Posterior cingulate gyrus (tissue), 11 donors: Measurements from ENCODE around the gene PRPF38A.

ENCODE experiments used
- DNase-seq, 10 donors: peaks; one replicate each; pipeline versions ENCODE4 v3.0.0 to v3.0.0-alpha.2; 2020 to 2021; ENCODE audit warnings: mixed read lengths in 3 of 10
- intact Hi-C: fragments of 100-400 bp; cut with DNase I; formaldehyde crosslinking; loops from one replicate; pipeline ENCODE4 v1.15.1; 2023

Gene PRPF38A

DNA sequence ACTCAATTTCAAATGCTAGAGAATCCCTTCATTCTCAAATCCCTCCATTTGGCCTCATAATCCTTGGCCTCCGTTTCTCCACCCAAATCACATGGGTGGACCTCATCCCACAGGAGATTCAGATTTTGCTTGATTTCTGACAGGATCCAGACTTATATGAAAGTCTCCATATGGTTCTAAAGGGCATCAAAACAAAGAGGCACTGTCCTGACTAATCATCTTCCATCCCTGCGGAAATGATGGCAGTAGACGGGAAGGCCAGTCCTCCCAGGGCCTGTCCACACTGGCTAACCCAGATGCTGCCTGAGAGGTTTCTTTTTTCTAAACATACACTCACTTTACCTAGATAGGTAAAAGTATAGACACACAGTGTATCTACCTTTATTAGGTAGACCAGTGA lies 19.0 kb upstream of the PRPF38A start:
- DNase-seq: no peak
- intact Hi-C loops: no loop called here

- no peak for DNase-seq
- intact Hi-C loops: no loop called here
Observed at GRCh38 chr1:52386458-52386857, 17.9 kb upstream of the PRPF38A start.

GRCh38 chr1:52393174-52393573 lies 11.2 kb upstream of the PRPF38A start:
- intact Hi-C loops: no loop called here
- DNase-seq: no peak

GRCh38 chr1:52399629-52400028 lies 4.8 kb upstream of the PRPF38A start:
- no peak for DNase-seq
- intact Hi-C loops: loop anchor here (10.0 kb wide), 1 partner anchor 155 kb away; the partner anchor contains the start of gene TUT4

DNA sequence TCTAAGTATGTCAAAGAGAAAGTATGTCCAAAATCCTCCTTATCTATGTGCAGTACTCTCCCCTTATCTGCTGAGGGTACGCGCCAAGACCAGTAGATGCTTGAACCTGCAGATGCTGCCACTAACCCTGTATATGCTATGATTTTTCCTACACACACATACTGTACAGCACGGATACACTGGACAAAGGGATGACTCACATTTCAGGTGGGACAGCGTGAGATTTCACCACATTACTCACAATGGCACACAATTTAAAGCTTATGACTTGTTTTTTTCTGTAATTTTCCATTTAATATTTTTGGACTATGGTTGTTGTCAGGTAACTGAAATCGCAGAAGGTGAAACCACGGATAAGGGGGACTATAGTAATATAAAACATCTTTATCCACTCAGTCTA lies 4.3 kb upstream of the PRPF38A start:
- DNase-seq: no peak
- intact Hi-C loops: loop anchor here (10.0 kb wide), 1 partner anchor 155 kb away; the partner anchor contains the start of gene TUT4

GRCh38 chr1:52402860-52403240 lies 1.6 kb upstream of the PRPF38A start:
- DNase-seq: no peak
- intact Hi-C loops: loop anchor here (10.0 kb wide), 1 partner anchor 152 kb away; the partner anchor contains the start of gene TUT4

- no peak for DNase-seq
Observed at GRCh38 chr1:52403566-52404115, 761 bp upstream of the PRPF38A start.

GRCh38 chr1:52404975-52405338 lies 555 bp downstream of the PRPF38A start:
- intact Hi-C loops: loop anchor here (1.0 to 10.0 kb wide), 2 partner anchors 39 to 150 kb away; partner anchors contain the start of genes CC2D1B and TUT4
- no peak for DNase-seq

More at GRCh38 chr1:52403566-52404115, 761 bp upstream of the PRPF38A start:
- intact Hi-C loops: loop anchor here (1.0 to 10.0 kb wide), 2 partner anchors 37 to 151 kb away; partner anchors contain the start of genes CC2D1B and TUT4

DNA sequence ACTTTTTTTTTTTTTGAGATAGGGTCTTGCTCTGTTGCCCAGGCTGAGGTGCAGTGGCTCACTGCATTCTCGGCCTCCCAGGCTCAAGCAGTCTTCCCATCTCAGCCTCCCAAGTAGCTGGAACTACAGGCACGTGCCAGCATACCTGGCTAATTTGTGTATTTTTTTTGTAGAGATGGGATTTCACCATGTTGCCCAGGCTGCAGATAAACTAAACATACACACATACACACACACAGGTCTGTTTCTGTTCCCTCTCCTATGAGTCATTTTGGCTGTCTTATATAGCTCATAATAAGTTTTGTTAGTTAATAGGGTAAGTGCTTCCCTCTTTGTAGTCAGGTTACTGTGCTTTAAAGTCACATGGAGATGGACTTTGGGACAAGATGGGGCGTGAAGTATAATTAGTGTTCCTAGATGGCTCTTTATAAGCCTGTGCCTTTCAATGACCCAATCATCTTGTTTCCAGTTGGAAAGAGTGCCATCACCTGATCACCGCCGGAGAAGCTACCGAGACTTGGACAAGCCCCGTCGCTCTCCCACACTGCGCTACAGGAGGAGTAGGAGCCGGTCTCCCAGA lies 9.1 kb downstream of the PRPF38A start:
- no peak for DNase-seq
- intact Hi-C loops: no loop called here

DNA sequence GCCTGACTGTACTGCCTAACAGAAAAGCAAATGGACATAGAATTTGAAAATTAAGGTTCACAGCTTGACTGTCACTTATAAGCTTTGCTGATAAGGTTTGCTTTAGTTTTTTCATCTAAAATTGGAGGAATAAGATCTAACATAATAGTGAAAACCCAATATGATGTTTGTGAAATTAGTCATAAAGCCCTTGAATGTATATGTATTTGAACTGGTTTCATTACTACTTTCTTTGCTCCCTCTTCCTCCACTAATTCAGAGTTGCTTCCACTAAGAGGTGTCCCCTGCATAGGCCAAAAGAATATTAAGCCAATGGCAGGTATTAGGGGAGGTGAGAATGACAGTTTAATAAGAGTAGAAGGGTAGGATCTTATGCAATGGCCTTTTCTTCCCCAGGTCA lies 10.5 kb downstream of the PRPF38A start:
- DNase-seq: no peak
- intact Hi-C loops: no loop called here

DNA sequence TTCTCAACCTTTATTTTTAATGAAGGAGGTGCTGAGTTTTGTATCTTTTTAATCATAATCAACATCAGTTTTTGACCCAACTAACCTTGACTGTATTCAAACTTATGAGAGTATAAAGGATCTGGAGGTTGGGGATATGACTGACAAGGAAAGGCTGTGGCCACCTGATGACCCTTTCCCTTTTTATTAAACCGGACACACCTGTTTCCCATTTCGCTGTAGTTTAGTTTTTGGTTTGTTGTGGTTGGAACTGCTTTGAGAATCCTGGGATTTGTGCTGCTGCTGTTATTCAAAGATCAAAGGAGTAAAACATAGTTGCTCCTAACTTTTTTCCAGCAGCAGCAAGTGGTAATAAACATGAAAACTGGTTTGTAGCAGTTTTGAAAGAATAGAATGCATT lies 12.4 kb downstream of the PRPF38A start:
- intact Hi-C loops: no loop called here

DNA sequence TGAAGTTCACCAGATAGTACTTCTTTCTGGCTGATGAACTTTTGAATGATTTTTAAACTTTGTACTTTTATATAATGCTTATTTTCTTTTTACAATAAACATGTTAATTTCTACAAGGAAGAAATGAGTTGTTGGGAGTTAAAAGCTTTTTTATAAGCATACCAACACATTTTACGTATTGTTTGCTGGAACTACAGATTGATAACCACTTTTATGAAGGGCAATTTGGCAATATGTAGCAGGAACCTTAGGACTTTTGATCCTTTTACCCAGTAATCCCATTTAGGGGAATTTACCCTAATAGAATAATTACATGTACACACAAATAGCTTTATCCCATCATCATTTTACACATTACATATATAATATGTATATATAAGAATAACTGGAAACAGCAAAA lies 16.3 kb downstream of the PRPF38A start:
- intact Hi-C loops: no loop called here
- no peak for DNase-seq

More for the DNA sequence above, 12.4 kb downstream of the PRPF38A start:
- no peak for DNase-seq

DNA sequence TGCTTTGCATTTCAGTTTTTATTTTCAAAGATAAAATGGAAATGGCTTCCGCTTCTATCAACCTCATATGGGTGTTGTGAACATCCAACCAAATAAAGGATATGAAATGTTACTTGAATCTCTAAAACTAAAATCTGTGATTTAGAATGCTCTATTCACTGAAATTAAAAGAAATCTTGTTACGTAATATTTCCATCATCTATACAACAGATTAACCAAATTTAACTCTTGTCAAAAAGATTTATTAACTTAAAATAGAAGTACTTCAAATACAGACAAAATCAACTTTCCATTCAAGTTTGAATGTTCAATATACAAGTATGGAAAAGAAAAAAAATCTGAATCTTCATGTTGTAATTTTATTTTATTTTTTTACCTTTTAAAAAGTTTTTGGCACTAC lies 18.7 kb downstream of the PRPF38A start:
- no peak for DNase-seq
- intact Hi-C loops: no loop called here

- no peak for DNase-seq
- intact Hi-C loops: no loop called here
Observed at GRCh38 chr1:52423771-52424170, 19.4 kb downstream of the PRPF38A start.

DNA sequence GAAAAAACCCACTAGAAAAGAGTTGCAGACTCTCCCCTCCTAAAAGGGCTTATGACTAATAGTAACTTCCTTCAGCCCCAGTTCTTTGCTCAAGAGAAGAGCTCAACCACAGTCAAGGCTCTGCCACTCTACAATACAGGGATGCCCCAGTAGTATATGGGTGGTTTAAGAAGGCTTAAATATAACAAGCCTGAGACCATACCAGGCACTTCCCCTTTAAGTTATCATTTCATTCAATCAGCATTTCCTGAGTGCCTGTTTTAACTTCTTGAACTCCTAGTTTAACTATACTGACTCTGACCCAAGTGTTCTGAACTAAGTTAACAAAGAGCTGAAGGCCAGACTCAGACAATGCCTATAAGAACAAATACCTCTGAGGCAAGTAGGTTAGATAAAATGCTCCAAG lies 19.8 kb downstream of the PRPF38A start:
- intact Hi-C loops: no loop called here
- DNase-seq: no peak

- intact Hi-C loops: no loop called here
- DNase-seq: no peak
Observed at GRCh38 chr1:52424813-52425212, 20.4 kb downstream of the PRPF38A start.

DNA sequence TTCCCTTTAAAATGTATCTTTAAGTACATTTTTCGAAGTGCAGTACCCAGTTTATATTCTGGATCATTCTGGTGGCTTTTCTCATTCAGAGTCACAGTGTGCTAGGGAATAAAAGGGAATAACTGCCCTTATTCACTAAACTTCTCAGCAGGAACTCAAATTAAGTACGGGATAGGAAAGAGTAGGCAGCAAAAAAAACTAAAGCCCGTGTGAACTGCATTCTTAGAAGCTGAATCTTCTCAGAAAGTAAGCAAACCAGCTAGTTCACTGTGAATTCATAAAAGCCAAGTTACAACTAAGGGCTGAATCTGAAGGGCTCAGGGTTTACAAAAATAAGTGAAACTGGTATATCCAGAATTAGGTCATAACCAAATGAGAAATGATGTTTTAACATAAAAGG lies 22.0 kb downstream of the PRPF38A start:
- no peak for DNase-seq
- intact Hi-C loops: no loop called here

DNA sequence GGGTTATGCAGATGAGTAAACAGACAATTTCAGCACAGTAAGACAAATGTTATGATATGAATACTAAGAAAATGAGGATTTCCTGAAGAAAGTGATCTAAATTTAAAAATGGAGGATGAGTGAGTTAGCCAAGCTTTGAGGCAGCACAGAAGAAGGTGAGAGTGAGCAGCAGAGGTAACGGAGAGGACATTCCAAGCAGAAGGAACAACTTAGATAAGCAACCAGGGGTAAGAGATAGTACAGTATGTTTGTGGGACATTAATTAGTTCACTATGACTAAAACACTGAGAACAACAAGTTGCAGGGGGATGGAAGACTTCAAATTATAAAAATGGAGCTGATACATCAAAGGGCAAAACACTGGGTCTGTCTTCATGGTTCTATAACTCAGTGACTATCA lies 22.8 kb downstream of the PRPF38A start:
- intact Hi-C loops: no loop called here

GRCh38 chr1:52432807-52433206 lies 28.4 kb downstream of the PRPF38A start:
- intact Hi-C loops: no loop called here
- DNase-seq: no peak

More for the DNA sequence above, 22.8 kb downstream of the PRPF38A start:
- no peak for DNase-seq

DNA sequence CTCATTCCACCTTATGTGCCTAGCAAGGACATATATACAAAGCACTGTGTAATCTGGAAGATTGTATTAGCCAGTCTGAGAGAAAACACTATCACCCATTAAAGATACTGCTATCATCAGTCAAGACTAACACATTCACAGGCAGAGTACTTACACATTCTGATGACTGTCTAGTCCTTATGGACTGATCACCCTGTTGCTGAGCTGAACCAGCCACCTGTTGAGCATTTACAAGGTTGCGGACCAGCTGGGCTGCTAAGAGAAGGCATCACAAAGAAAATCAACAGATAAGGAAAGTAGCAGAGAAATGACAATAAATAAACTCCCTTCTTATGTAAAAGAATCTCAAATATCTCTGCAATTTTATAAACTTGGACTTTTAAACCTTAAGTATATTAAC lies 30.8 kb downstream of the PRPF38A start:
- intact Hi-C loops: no loop called here
- DNase-seq: no peak

GRCh38 chr1:52435650-52436049 lies 31.2 kb downstream of the PRPF38A start:
- intact Hi-C loops: no loop called here
- no peak for DNase-seq

GRCh38 chr1:52436817-52437216 lies 32.4 kb downstream of the PRPF38A start:
- DNase-seq: no peak
- intact Hi-C loops: no loop called here
